CD14-positive monocyte (primary cell): ENCODE results near the gene SEMA3A. TPM values are rescaled to one million over a fixed set of nuclear protein-coding genes. Genes with fewer than 3 reads are reported as not detected.
"Not testable (repeated sequence)": the region's sequence is repeated elsewhere in the genome, so short reads cannot be mapped to it uniquely, and the experiment has no call there.

Experiments
- DNase-seq, 3 donors: peaks; one replicate each; pipeline ENCODE4 v3.0.0-alpha.2; 2011 to 2022
- H2AFZ ChIP-seq: 2 replicates; pipeline ENCODE4 v1.6.0; 2012; ENCODE audit warnings: mild to moderate bottlenecking, low read depth, low read length, inconsistent platforms; ENCODE audit not compliant: insufficient read depth, poor library complexity, severe bottlenecking
- H3K27ac ChIP-seq, 2 donors: 1 replicate in 1 of 2; 2 replicates in 1 of 2; pipeline ENCODE4 v1.5.1; 2012 to 2013; ENCODE audit warnings: low read length in 2 of 2, control low read depth in 1 of 2, inconsistent platforms in 1 of 2, low read depth in 1 of 2, mild to moderate bottlenecking in 1 of 2
- H3K27me3 ChIP-seq, 2 donors: one replicate each; pipeline versions ENCODE4 v1.6.0 to v1.6.1; 2011 to 2013; ENCODE audit warnings: low read length in 2 of 2; ENCODE audit not compliant: control insufficient read depth in 2 of 2, insufficient read depth in 2 of 2
- H3K36me3 ChIP-seq, 2 donors: replicated peaks in 1 of 2; 1 replicate in 1 of 2; 2 replicates in 1 of 2; pipeline versions ENCODE4 v1.5.1 to v1.6.1; 2012 to 2013; ENCODE audit warnings: low read length in 2 of 2, control low read depth in 1 of 2, inconsistent platforms in 1 of 2, mild to moderate bottlenecking in 1 of 2; ENCODE audit not compliant: insufficient read depth in 2 of 2, control insufficient read depth in 1 of 2
- H3K4me1 ChIP-seq, 2 donors: 1 replicate in 1 of 2; 2 replicates in 1 of 2; pipeline versions ENCODE4 v1.5.1 to v1.6.1; 2012 to 2013; ENCODE audit warnings: low read length in 2 of 2, control low read depth in 1 of 2, inconsistent platforms in 1 of 2, mild to moderate bottlenecking in 1 of 2, moderate library complexity in 1 of 2; ENCODE audit not compliant: insufficient read depth in 2 of 2, control insufficient read depth in 1 of 2
- H3K4me2 ChIP-seq: replicated peaks from 2 replicates; pipeline ENCODE3; 2012; ENCODE audit warnings: low read length, moderate library complexity, mild to moderate bottlenecking; ENCODE audit not compliant: poor library complexity, severe bottlenecking; ENCODE audit errors: extremely low read depth
- H3K4me3 ChIP-seq, 3 experiments: fragments of 200-600 bp in 1 of 3; sonication (generic) in 1 of 3; replicated peaks in 1 of 3; 1 replicate in 2 of 3; 2 replicates in 1 of 3; pipeline ENCODE4 v1.5.1; 2011 to 2013; ENCODE audit warnings: low read length in 3 of 3, mild to moderate bottlenecking in 3 of 3, control low read depth in 2 of 3, low read depth in 2 of 3, inconsistent platforms in 1 of 3, moderate library complexity in 1 of 3
- H3K79me2 ChIP-seq: 2 replicates; pipeline ENCODE4 v1.6.0; 2012; ENCODE audit warnings: mild to moderate bottlenecking, control low read depth, inconsistent platforms, low read length, moderate library complexity; ENCODE audit not compliant: insufficient read depth
- H3K9ac ChIP-seq: 2 replicates; pipeline ENCODE4 v1.6.0; 2017; ENCODE audit warnings: low read length, mild to moderate bottlenecking; ENCODE audit not compliant: insufficient read depth, poor library complexity, severe bottlenecking
- H3K9me3 ChIP-seq, 2 donors: replicated peaks in 1 of 2; 1 replicate in 1 of 2; 2 replicates in 1 of 2; pipeline versions ENCODE4 v1.5.1 to v1.6.1; 2012 to 2013; ENCODE audit warnings: low read length in 2 of 2, control low read depth in 1 of 2; ENCODE audit not compliant: control insufficient read depth in 1 of 2, insufficient read depth in 1 of 2
- H4K20me1 ChIP-seq: 2 replicates; pipeline ENCODE4 v1.6.0; 2012; ENCODE audit warnings: mild to moderate bottlenecking, low read length, control low read depth, moderate library complexity; ENCODE audit not compliant: insufficient read depth
- H3K27ac Mint-ChIP-seq, 7 donors: one replicate each; pipeline ENCODE4 v1.8.0; 2020; ENCODE audit warnings: mild to moderate bottlenecking in 7 of 7, mixed read lengths in 7 of 7, moderate library complexity in 6 of 7, inconsistent platforms in 2 of 7
- H3K27me3 Mint-ChIP-seq, 3 donors: one replicate each; pipeline ENCODE4 v1.8.0; 2021 to 2022; ENCODE audit warnings: low read depth in 3 of 3, mild to moderate bottlenecking in 3 of 3, mixed read lengths in 3 of 3, moderate library complexity in 3 of 3, inconsistent platforms in 1 of 3
- H3K36me3 Mint-ChIP-seq, 2 donors: one replicate each; pipeline ENCODE4 v1.8.0; 2020; ENCODE audit warnings: mixed read lengths in 2 of 2, inconsistent platforms in 1 of 2, mild to moderate bottlenecking in 1 of 2
- H3K4me1 Mint-ChIP-seq: one replicate; pipeline ENCODE4 v1.8.0; 2020; ENCODE audit warnings: mild to moderate bottlenecking, mixed read lengths
- H3K4me3 Mint-ChIP-seq, 2 donors: one replicate each; pipeline ENCODE4 v1.8.0; 2020; ENCODE audit warnings: mild to moderate bottlenecking in 2 of 2, mixed read lengths in 2 of 2, moderate library complexity in 1 of 2
- H3K9me3 Mint-ChIP-seq, 7 donors: one replicate each; pipeline ENCODE4 v1.8.0; 2020 to 2022; ENCODE audit warnings: mixed read lengths in 7 of 7, mild to moderate bottlenecking in 6 of 7, moderate library complexity in 6 of 7, inconsistent platforms in 2 of 7
- WGBS: methylation state at CpG from one replicate; pipeline ENCODE4 v1.1.5; 2013; ENCODE audit warnings: missing lambda C conversion rate; ENCODE audit not compliant: insufficient coverage; 5-methylcytosine and 5-hydroxymethylcytosine counted together
- intact Hi-C, 2 donors: fragments of 100-400 bp; cut with micrococcal nuclease; formaldehyde crosslinking; loops; one replicate each; pipeline versions ENCODE4 v1.15.0 to v1.15.1; 2023
- polyA plus RNA-seq, 3 donors: library from polyadenylated mRNA; depleted of rRNA in 1 of 3; unstranded in 2 of 3; stranded (reverse) in 1 of 3; fragments of 300-500 nt in 2 of 3; fragments of >200 nt in 1 of 3; fragmentation: Illumina TruSeq in 2 of 3; gene quantifications; 1 replicate in 2 of 3; 2 replicates in 1 of 3; pipeline ENCODE4 v1.2.3, GENCODE V29; 2012 to 2021
- TF ChIP-seq, protein P1 (sequence below): fragments of 200-600 bp; IDR thresholded peaks from one replicate; pipeline ENCODE4 v1.8.0; 2022; ENCODE audit warnings: antibody characterized with exemption, mild to moderate bottlenecking

The SEMA3A gene
- polyA plus RNA-seq, 3 donors, result 0.03 TPM; not detected in 2

DNA sequence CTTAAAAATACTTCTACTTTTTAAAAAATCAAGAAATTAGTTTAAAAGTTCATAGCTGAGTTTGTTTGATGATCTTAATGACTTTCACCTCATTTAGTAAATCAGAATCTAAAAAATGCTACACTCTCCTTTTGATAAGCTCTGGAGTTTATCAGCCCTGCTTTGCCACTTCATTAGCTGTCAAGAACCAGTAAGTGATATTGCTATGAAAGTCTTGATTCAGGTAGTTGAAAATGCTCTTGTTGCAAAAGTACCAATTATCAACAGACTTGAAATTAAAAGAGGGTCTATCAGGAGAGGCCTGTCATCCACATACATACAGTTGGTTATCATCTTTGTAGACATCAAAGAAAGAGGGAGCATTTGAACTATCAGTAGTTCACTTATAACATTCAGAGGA, 41.6 kb downstream of the SEMA3A start:
- Histone ChIP-seq H3K4me1 (no peaks in the 10 kb centered on the region), H2AFZ (no peak overlapping the region), H3K79me2 (no peaks in the 10 kb centered on the region), H3K9ac (no peak overlapping the region), H3K36me3 (no peaks in the 10 kb centered on the region), H3K9me3 (no peaks in the 10 kb centered on the region), H3K27ac (no peak overlapping the region), H3K4me3 (no peak overlapping the region), H3K4me2 (no peak overlapping the region), H3K27me3 (no peaks in the 10 kb centered on the region), H4K20me1 (no peaks in the 10 kb centered on the region)
- Mint-ChIP-seq H3K27ac (no peak overlapping the region), H3K27me3 (no peaks in the 10 kb centered on the region), H3K36me3 (no peaks in the 10 kb centered on the region), H3K4me1 (no peaks in the 10 kb centered on the region), H3K4me3 (no peak overlapping the region), H3K9me3 (peaks cover 0 to 6% (median 0%) of the 10 kb centered on the region in 7 donors)
- intact Hi-C loops, result no loop called here
- no peak for DNase-seq
- TF ChIP-seq, protein P1, sequence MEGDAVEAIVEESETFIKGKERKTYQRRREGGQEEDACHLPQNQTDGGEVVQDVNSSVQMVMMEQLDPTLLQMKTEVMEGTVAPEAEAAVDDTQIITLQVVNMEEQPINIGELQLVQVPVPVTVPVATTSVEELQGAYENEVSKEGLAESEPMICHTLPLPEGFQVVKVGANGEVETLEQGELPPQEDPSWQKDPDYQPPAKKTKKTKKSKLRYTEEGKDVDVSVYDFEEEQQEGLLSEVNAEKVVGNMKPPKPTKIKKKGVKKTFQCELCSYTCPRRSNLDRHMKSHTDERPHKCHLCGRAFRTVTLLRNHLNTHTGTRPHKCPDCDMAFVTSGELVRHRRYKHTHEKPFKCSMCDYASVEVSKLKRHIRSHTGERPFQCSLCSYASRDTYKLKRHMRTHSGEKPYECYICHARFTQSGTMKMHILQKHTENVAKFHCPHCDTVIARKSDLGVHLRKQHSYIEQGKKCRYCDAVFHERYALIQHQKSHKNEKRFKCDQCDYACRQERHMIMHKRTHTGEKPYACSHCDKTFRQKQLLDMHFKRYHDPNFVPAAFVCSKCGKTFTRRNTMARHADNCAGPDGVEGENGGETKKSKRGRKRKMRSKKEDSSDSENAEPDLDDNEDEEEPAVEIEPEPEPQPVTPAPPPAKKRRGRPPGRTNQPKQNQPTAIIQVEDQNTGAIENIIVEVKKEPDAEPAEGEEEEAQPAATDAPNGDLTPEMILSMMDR, result no peak

DNA sequence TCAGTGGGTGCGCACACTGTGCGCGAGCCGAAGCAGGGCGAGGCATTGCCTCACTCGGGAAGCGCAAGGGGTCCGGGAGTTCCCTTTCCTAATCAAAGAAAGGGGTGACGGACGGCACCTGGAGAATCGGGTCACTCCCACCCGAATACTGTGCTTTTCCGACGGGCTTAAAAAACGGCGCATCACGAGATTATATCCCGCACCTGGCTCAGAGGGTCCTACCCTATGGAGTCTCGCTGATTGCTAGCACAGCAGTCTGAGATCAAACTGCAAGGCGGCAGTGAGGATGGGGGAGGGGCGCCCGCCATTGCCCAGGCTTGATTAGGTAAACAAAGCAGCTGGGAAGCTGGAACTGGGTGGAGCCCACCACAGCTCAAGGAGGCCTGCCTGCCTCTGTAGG, 44.2 kb downstream of the SEMA3A start:
- H2AFZ ChIP-seq, H3K36me3 Mint-ChIP-seq, DNase-seq, H3K27me3 Mint-ChIP-seq, H3K36me3 ChIP-seq, H3K4me2 ChIP-seq, H3K27ac ChIP-seq, H3K27ac Mint-ChIP-seq, H3K27me3 ChIP-seq, H4K20me1 ChIP-seq, H3K9ac ChIP-seq, H3K4me3 Mint-ChIP-seq, H3K9me3 Mint-ChIP-seq, H3K4me3 ChIP-seq, H3K9me3 ChIP-seq, H3K4me1 Mint-ChIP-seq, H3K79me2 ChIP-seq, intact Hi-C loops, H3K4me1 ChIP-seq: not testable (repeated sequence)
- 94% methylated on average over 7 of the region's 22 CpGs for WGBS
